ENCODE results near the gene NHSL1. TPM values are rescaled to one million over a fixed set of nuclear protein-coding genes. Genes with fewer than 3 reads are reported as not detected.

Gene NHSL1
- total RNA-seq, 4 donors from 2014 or later = 73.2 to 117 (median 98.0) TPM

- in situ Hi-C loops (cut with MboI; ENCODE audit: low pct_ligation_motif_present in 1 of 4, low pct_unique_long_range_greater_than_20kb in 1 of 4, low sequenced_read_pairs in 3 of 4) (loop anchor here in 3 of 4 donors (25.0 kb wide), 2 partner anchors 293 to 357 kb away; partner anchors contain the start of genes CCDC28A (in 2 of the 3) and PERP (in 2 of the 3)), intact Hi-C loops (cut with DNase I; ENCODE audit: low total_unique reads) (loop anchor here (10.0 kb wide), 1 partner anchor 290 kb away; no protein-coding TSS in a partner anchor)
- Histone ChIP-seq H3K27ac (peak overlapping the region; percentile 94 to 97 (median 95)), H3K9me3 (no peaks in the 10 kb centered on the region), H3K36me3 (peaks cover 0 to 23% (median 7%) of the 10 kb centered on the region in 4 donors), H3K4me1 (peaks cover 0 to 19% (median 14%) of the 10 kb centered on the region in 4 donors), H3K4me3 (peak overlapping the region; percentile 66 to 86 (median 82)), H3K27me3 (no peaks in the 10 kb centered on the region)
- 7 to 20% methylated on average over 1 to 35 of the region's 35 CpGs for WGBS, 2 donors (ENCODE audit: low coverage in 1 of 2)
- DNase-seq = peak; percentile 44
- TF ChIP-seq POLR2AphosphoS5 (IDR thresholded peaks at IDR 0.05) (no peak), CTCF (IDR thresholded peaks at IDR 0.05) (no peak), POLR2A (IDR thresholded peaks at IDR 0.05) (no peak), EP300 (IDR thresholded peaks at IDR 0.05; ENCODE audit: low read depth) (no peak)
Measured at GRCh38 chr6:138404666-138405337, 94.5 kb downstream of the NHSL1 start.

GRCh38 chr6:138403801-138404665, 95.3 kb downstream of the NHSL1 start, which contains the start of gene HEBP2:
Gene HEBP2, plus strand, starts transcription at chr6:138404223. Its CDS starts 273 bp downstream, at chr6:138404496.
- in situ Hi-C loops (cut with MboI; ENCODE audit: low pct_ligation_motif_present in 1 of 4, low pct_unique_long_range_greater_than_20kb in 1 of 4, low sequenced_read_pairs in 3 of 4) = loop anchor here in 3 of 4 donors (25.0 kb wide), 2 partner anchors 292 to 358 kb away; partner anchors contain the start of genes CCDC28A (in 2 of the 3) and PERP (in 2 of the 3)
- DNase-seq = peak; percentile 97
- TF ChIP-seq POLR2AphosphoS5 (IDR thresholded peaks at IDR 0.05) (peak; percentile 86 to 91 (median 91)), POLR2A (IDR thresholded peaks at IDR 0.05) (peak; percentile 89), EP300 (IDR thresholded peaks at IDR 0.05; ENCODE audit: low read depth) (no peak), CTCF (IDR thresholded peaks at IDR 0.05) (peak in 4 of 5 experiments; percentile 38 to 49 (median 42))
- Histone ChIP-seq H3K4me1 (peaks cover 0 to 19% (median 14%) of the 10 kb centered on the region in 4 donors), H3K27ac (peak within 1 kb of the TSS; percentile 94 to 97 (median 95)), H3K27me3 (no peaks in the 10 kb centered on the region), H3K36me3 (peaks cover 0 to 21% (median 5%) of the 10 kb centered on the region in 4 donors), H3K4me3 (peak within 1 kb of the TSS; percentile 66 to 86 (median 82)), H3K9me3 (no peaks in the 10 kb centered on the region)
- intact Hi-C loops (cut with DNase I; ENCODE audit: low total_unique reads) = loop anchor here (10.0 kb wide), 1 partner anchor 289 kb away; no protein-coding TSS in a partner anchor
- WGBS, 2 donors (ENCODE audit: low coverage in 1 of 2) = 0% methylated on average over 18 of the region's 92 CpGs; no CpG with 5 or more reads in 1 of the 2 donors

GRCh38 chr6:138403324-138403800, 95.9 kb downstream of the NHSL1 start:
- peaks cover 0 to 19% (median 14%) of the 10 kb centered on the region in 4 donors for H3K4me1 ChIP-seq
- H3K27ac ChIP-seq = peak overlapping the region; percentile 94 to 97 (median 95)
- peak; percentile 56 for DNase-seq
- intact Hi-C loops (cut with DNase I; ENCODE audit: low total_unique reads) (loop anchor here (10.0 kb wide), 1 partner anchor 289 kb away; no protein-coding TSS in a partner anchor), in situ Hi-C loops (cut with MboI; ENCODE audit: low pct_ligation_motif_present in 1 of 4, low pct_unique_long_range_greater_than_20kb in 1 of 4, low sequenced_read_pairs in 3 of 4) (loop anchor here in 3 of 4 donors (25.0 kb wide), 2 partner anchors 291 to 359 kb away; partner anchors contain the start of genes CCDC28A (in 2 of the 3) and PERP (in 2 of the 3))
- H3K9me3 ChIP-seq = no peaks in the 10 kb centered on the region
- H3K27me3 ChIP-seq = no peaks in the 10 kb centered on the region
- 0% methylated on average over 30 of the region's 30 CpGs; no CpG with 5 or more reads in 1 of the 2 donors for WGBS, 2 donors (ENCODE audit: low coverage in 1 of 2)
- TF ChIP-seq EP300 (IDR thresholded peaks at IDR 0.05; ENCODE audit: low read depth) (no peak), CTCF (IDR thresholded peaks at IDR 0.05) (peak in 1 of 5 experiments; percentile 8)
- H3K4me3 ChIP-seq = peak overlapping the region; percentile 66 to 86 (median 82)
- peaks cover 0 to 19% (median 5%) of the 10 kb centered on the region in 4 donors for H3K36me3 ChIP-seq

Data from transverse colon (tissue), 4 donors.